GM21528 (cell line): ENCODE measurements around the gene ART3.

Experiments
- ATAC-seq: cut with Tn5 transposase; IDR thresholded peaks from one replicate; pipeline ENCODE4 v1.9.1; 2021; ENCODE audit warnings: mild to moderate bottlenecking, moderate library complexity; ENCODE audit not compliant: unreplicated experiment, low FRiP score

Gene ART3

DNA sequence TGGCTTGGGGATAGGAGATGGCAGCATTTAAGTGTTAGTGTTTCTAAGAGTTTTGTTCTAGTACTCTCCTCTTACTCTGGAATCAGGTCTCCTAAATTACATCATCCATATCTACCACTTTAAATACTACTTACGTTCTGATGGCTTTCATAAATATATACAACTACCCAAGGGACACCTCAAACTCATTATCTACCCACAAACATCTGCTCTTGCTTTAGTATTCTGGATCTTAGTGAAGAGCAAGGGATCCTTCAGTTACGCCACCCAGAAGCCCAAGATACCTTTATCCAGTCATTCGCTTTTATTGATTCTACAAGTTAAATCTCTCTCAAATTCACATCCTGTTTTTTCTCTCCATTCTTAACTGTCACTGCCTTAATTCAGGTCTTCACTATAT lies 66.7 kb downstream of the ART3 start:
- no peak for ATAC-seq

DNA sequence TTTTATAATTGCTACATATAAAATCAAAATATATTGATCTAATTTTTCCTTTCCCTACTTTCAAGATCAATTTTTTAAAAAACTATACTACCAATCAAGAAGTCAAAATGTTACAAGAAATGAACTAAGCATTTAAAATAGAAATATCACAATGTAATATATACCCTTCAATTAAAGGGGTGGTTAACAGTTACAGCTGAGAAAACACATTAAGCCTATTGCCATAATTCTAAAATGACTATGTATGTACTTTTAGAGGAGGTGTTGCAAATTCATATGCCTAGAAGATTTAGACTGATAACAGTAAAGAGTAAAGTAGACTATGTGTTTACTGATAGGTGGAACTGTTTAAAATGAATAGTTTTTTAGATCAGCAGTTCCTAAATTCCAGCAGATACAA lies 70.0 kb downstream of the ART3 start:
- no peak for ATAC-seq

DNA sequence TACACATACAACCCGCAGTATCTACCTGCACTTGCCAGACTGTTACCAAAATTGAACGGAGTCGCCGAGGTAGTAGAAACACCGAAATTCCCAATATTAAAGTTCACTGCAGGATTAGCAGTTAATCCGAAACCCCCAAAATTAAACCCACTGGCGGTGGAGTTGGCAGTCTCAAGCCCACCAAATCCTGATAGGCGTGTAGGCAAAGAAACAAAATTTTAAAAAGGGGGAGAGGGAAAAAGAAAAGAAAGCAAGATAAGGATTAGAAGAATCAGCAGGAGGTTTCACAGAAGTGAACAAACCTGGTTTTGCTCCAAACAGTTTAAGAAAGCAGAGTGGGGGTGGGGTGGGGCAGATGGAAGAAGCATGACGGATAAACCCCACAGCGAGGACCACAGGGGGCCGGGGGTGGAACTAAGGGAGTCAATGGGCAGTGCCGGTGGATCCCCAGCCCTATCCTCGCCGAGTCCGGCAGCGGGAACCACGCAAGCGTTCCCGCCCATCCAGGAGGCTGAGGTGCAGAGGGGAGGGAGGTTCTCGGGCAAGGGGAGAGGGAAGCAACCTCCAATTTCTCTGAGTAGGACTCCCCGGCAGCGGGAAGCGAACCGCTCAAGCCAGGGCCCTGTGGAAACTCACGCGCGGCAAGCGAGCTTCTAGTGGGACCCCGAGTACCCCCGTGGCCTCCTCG lies 73.1 kb downstream of the ART3 start:
- peak; percentile 25 for ATAC-seq

GRCh38 chr4:76148142-76148865 lies 73.8 kb downstream of the ART3 start, which contains the start of gene NUP54:
Gene NUP54 (minus strand): TSS chr4:76148397. CDS start chr4:76148374, 23 bp downstream.
- ATAC-seq = peak; percentile 99

- ATAC-seq = no peak
Measured at GRCh38 chr4:76153356-76153755, 78.8 kb downstream of the ART3 start.

DNA sequence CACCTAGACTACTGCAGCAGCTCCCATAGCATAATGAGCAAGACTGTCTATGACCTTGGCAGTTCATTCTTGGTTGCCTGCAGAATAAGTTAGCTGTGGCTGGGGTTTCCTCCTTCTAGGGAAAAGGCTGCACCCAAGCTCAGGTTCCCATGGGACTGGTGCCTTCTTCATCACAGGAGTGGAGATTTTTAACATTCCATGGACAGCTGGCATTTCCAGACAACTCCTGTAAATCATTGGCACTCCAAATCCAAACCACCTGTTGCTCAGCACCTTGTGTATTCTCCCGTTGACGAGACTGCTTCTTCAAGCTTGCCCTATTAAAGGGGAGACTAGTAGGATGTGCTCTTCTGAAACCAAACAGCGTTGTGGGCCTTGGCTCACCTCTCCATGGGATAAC lies 81.5 kb downstream of the ART3 start:
- ATAC-seq = no peak

DNA sequence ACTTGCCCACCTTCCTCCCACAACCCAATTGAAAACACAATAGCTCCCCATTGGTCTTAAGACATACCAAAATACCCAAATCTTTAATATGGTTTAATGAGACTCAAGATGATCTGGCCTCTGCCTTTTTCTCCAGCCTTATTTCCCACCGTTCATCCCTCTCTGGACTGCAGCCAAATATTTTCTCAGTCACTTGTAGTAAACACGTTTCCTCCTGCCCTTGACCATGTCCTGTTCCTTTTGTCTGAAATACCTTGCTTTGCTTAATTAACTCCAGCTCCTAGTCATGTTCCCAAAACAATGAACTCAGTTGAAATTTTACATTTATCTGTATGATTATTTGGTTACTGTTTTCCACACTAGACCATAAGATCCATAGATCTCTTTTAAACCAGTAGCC lies 82.1 kb downstream of the ART3 start:
- no peak for ATAC-seq

DNA sequence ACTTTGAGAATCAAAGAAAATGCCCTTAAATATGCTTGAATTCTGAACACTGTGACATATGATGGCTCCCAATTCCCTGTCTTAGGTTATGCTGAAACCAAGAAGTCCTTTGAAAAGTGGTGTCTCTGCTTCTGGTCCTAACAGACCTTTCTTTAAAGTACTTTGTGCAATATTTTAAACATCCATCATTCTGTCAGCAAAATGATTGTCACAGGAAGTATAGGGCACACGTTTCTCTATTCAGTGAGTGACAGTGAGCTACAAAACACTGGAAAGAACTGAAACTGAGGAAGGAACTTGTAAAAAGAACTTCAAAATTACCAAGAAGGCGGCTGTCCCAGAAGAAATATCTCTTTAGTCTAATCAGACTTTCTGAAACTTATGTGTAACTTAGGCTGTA lies 85.8 kb downstream of the ART3 start:
- no peak for ATAC-seq
